T47D (cell line): Measurements from ENCODE around the gene ZNF791.

Source experiments
- DNase-seq, 2 experiments: peaks; one replicate each; pipeline versions ENCODE4 v3.0.0 to v3.0.0-alpha.2; 2011 to 2012; ENCODE audit warnings: low read depth in 1 of 2, low spot score in 1 of 2
- JUND ChIP-seq: IDR thresholded peaks from 2 replicates; pipeline ENCODE4 v1.6.1; 2012; ENCODE audit warnings: low read depth
- in situ Hi-C: cut with HindIII; loops from 2 replicates; pipeline ENCODE4 v1.10.0; 2016; ENCODE audit warnings: low sequenced_read_pairs, low pct_unique_long_range_greater_than_20kb

Gene ZNF791

DNA sequence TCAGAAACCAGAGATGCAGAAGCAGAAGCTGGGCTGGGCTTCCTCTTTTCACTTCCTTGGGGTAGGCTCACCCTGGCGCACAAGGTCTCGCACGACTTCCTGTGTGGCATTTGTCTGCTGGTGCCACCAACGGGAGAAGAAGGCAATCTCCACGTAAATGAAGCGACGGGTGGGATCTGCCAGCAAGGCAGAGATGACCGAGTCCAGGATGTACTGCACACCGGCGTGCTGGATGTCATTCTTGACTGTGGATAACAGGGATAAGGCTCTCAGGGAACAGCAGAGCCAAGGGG lies 54.5 kb downstream of the ZNF791 start:
- no peak for DNase-seq
- in situ Hi-C loops, result no loop called here
- TF ChIP-seq JUND, result no peak

- no peak for TF ChIP-seq JUND
- no peak for DNase-seq
- in situ Hi-C loops, result no loop called here
Measured at GRCh38 chr19:12665671-12666264, 55.0 kb downstream of the ZNF791 start.

- TF ChIP-seq JUND, result no peak
- in situ Hi-C loops, result no loop called here
- DNase-seq, result peak; percentile 71 to 86
Measured at GRCh38 chr19:12666265-12667048, 55.7 kb downstream of the ZNF791 start, which contains the start of the genes MAN2B1 and WDR83. Gene MAN2B1 (minus strand): TSS chr19:12666742. CDS start chr19:12666701, 41 bp downstream. Gene WDR83 (plus strand): TSS chr19:12666807. CDS start chr19:12669791, 2,984 bp downstream.

DNA sequence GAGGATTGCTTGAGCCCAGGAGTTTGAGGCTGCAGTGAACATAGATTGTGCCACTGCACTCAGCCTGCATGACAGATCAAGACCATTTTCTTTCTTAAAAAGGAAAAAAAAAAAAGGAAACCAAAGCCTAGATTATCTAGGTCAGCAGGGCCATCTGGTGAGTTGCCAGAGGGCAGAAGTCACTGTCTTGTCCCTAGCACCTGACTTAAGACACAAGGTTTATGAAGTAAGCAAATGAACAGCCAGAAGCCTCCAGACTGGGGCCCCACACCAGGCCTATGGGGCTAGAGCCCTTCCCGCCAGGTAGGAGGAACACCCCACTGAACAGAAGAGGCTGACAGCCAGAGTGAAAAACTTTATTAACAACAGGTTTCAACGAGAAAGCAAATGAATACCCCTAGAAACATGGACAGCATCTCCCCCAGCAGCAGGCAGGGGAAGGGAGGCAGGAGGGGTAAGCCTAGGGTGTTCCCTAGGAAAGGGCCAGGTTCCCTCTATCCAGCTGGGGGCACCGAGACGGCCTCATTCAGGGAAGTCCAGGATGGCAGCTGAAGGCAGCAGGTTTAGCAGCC lies 57.1 kb downstream of the ZNF791 start:
- TF ChIP-seq JUND, result no peak
- in situ Hi-C loops, result no loop called here
- no peak for DNase-seq

DNA sequence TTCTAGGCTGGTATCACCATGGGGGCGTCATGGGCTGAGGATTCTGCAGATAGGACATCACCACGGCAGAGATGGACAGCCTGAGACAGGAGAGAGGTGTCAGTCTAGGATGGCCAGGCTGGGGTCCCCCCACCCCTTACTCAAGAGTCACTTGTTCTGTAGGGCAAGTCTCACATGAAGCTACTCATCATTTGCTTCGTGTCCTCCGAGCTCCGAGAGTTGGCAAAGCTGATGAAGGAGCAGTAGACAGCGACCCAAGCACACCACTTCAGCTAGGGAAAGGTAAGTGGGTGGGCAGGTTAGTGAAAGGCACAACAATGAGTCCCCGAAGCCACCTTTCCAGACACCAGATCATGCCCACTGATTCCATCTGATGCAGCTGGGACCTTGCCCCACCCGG lies 57.6 kb downstream of the ZNF791 start:
- DNase-seq, result no peak
- TF ChIP-seq JUND, result no peak
- in situ Hi-C loops, result no loop called here

DNA sequence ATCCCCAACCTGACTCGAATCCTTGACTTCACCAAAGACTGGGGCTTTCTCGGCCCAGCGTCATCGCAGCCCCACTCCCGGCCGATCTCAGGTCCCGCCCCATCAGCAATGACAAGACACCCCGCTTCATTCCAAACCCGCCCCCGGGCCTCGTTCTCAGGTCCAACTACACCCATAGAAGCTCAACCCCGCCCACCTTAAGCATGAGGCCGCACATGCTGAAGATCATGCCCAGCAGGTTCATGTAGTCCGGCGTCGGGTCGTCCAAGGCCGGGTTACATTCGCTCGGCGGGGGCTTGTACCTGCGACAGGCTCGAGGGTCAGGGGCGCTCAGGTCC lies 58.2 kb downstream of the ZNF791 start:
- no peak for TF ChIP-seq JUND
- peak in 1 of 2 experiments; percentile 71 for DNase-seq
- in situ Hi-C loops, result no loop called here

DNA sequence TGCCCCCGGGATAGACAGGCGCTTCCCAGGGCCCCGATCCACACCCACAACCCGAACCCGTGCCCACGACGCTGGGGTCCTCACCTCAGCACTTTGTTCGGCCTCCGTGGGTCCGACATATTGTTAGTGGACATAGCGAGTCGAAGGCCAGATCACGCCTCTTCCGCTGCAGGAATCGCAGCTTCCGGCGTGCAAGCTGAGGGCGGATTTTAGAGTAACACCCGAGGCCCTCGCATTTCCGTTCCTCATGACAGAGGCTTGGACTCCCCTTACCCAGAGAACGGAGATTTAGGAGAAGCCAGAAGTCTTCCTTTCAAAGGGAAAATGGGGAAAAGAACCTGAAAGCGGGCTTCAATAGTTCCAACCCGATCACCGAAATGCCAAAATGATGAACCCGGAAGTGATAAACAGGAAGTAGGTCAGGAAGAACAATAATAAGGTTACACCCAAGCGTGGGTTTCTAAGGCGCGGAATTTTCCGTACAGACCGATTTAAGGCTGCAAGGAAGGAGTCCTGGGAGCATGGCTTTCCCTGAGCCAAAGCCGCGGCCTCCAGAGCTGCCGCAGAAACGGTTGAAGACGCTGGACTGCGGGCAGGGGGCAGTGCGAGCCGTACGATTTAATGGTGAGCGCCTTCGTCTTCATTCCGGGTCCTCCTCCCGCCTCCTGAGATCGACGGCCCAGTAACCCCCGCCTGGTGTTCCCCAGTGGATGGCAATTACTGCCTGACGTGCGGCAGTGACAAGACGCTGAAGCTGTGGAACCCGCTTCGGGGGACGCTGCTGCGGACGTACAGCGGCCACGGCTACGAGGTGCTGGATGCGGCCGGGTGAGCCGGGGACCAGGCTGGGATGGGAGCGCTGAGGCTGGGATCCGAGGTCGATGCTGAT lies 58.8 kb downstream of the ZNF791 start:
- in situ Hi-C loops, result no loop called here
- peak; percentile 70 to 86 for DNase-seq
- no peak for TF ChIP-seq JUND

- no peak for TF ChIP-seq JUND
- DNase-seq, result no peak
- in situ Hi-C loops, result no loop called here
Measured at GRCh38 chr19:12670159-12670928, 59.6 kb downstream of the ZNF791 start.

- in situ Hi-C loops, result no loop called here
- no peak for TF ChIP-seq JUND
- no peak for DNase-seq
Measured at GRCh38 chr19:12672744-12673143, 62.0 kb downstream of the ZNF791 start.

GRCh38 chr19:12675399-12675798 lies 64.7 kb downstream of the ZNF791 start:
- TF ChIP-seq JUND, result no peak
- in situ Hi-C loops, result no loop called here
- DNase-seq, result no peak

GRCh38 chr19:12675940-12676339 lies 65.2 kb downstream of the ZNF791 start:
- DNase-seq, result no peak
- in situ Hi-C loops, result no loop called here
- no peak for TF ChIP-seq JUND

DNA sequence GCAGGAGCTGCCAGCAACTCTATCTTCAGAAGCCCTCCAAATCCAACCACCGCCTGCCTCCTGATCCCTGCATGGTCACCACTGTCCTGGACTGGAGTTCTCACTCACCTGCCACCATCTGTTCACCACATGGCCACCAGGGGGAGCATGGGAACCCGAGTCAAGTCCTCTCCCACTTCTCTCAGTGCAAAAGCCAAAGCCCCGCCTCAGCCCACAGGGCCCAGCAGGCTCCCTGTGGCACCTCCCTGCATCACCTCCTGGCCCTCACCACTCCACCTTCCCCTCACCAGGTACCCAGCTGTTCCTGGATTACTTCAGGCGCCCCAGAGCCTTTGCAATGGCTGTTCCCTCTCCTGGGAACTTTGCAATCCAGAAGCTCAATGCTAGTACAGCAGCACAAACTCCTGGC lies 65.7 kb downstream of the ZNF791 start:
- in situ Hi-C loops, result no loop called here

More for the DNA sequence above, 65.7 kb downstream of the ZNF791 start:
- TF ChIP-seq JUND, result no peak
- peak; percentile 76 to 86 for DNase-seq
